HG03469 (cell line): ENCODE measurements around the gene PRSS53.

Experiments used
- ATAC-seq: cut with Tn5 transposase; IDR thresholded peaks from one replicate; pipeline ENCODE4 v1.9.1; 2021; ENCODE audit warnings: mild to moderate bottlenecking, moderate library complexity, moderate number of reproducible peaks; ENCODE audit not compliant: unreplicated experiment

The PRSS53 gene

DNA sequence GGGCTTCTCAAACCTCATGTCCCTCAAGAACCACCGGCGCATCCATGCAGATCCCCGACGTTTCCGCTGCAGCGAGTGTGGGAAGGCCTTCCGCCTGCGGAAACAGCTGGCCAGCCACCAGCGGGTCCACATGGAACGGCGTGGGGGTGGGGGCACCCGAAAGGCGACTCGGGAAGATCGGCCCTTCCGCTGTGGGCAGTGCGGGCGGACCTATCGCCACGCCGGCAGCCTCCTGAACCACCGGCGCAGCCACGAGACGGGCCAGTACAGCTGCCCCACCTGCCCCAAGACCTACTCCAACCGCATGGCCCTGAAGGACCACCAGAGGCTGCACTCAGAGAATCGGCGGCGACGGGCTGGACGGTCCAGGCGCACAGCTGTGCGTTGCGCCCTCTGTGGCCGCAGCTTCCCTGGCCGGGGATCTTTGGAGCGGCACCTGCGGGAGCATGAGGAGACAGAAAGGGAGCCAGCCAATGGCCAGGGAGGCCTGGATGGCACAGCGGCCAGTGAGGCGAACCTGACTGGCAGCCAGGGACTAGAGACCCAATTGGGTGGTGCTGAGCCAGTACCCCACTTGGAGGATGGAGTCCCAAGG, 8.6 kb downstream of the PRSS53 start:
- ATAC-seq: no peak

GRCh38 chr16:31079342-31079944, 9.3 kb downstream of the PRSS53 start:
- ATAC-seq: no peak

GRCh38 chr16:31078597-31079341, 10.0 kb downstream of the PRSS53 start:
- no peak for ATAC-seq

GRCh38 chr16:31077592-31078396, 10.9 kb downstream of the PRSS53 start:
- ATAC-seq: no peak

DNA sequence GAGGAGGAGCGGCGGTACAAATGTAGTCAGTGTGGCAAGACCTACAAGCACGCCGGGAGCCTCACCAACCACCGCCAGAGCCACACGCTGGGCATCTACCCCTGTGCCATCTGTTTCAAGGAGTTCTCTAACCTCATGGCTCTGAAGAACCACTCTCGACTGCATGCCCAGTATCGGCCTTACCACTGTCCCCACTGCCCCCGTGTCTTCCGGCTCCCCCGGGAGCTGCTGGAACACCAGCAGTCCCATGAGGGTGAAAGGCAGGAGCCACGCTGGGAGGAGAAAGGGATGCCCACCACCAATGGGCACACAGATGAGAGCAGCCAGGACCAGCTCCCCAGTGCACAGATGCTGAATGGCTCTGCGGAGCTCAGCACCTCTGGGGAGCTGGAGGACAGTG, 11.7 kb downstream of the PRSS53 start:
- no peak for ATAC-seq

DNA sequence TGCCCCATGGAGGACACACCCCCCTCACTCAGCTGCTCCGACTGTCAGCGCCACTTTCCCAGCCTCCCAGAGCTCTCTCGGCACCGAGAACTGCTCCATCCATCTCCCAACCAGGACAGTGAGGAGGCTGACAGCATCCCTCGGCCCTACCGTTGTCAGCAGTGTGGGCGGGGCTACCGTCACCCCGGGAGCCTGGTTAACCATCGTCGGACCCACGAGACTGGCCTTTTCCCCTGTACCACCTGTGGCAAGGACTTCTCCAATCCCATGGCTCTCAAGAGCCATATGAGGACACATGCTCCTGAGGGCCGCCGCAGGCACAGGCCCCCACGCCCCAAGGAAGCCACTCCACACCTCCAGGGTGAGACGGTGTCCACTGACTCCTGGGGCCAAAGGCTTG, 12.4 kb downstream of the PRSS53 start:
- no peak for ATAC-seq

- no peak for ATAC-seq
Measured at GRCh38 chr16:31074814-31075183, 13.9 kb downstream of the PRSS53 start.

- ATAC-seq: peak; percentile 33
Measured at GRCh38 chr16:31073970-31074813, 14.6 kb downstream of the PRSS53 start, which contains the start of the genes ZNF646 and ZNF668. Gene ZNF646 (plus strand): TSS chr16:31074422. CDS start chr16:31076325, 1,903 bp downstream. Gene ZNF668 (minus strand): TSS chr16:31074240. CDS start chr16:31064459, 9,781 bp downstream.

DNA sequence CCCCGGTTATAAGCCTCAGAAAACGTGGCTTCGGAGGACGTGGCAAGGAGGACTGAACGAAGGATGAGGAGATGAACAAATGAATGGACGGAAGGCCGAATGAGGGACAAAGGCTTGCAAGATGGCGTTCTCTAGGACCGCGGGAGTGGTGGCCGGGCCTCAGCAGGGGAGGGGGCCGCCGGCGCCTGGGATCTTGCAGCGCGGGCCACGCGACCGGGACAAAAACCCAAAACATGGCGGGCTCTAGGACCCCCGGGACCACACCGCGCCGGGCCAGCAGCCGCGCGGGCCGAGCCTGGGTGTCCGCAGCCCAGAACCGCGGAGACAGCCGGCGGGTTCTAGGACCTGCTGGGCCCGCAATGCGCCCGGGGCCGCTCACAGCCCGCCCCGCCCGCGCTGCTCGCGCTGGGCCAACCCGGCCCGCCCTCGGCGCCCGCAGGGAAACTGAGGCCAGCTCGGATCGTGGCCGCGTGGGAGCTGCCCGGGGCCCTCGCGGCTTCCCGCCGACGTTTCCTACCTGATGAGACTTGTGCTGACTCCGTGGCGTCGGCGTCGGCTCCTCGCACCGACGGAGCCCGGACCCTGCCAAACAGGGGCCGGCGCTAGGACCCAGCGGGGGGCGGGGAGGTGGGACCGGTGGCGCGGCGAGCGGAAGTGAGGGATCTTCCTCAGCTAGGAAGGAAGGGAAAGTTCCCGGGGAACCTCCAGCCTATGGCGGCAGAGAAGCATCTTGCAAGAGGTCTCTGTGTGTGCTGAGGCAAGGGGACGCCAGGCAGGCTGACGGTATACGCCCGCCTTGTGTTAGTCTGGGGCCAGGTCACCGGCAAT, 15.4 kb downstream of the PRSS53 start:
- ATAC-seq: peak; percentile 34

- ATAC-seq: no peak
Measured at GRCh38 chr16:31072540-31073141, 16.1 kb downstream of the PRSS53 start.

DNA sequence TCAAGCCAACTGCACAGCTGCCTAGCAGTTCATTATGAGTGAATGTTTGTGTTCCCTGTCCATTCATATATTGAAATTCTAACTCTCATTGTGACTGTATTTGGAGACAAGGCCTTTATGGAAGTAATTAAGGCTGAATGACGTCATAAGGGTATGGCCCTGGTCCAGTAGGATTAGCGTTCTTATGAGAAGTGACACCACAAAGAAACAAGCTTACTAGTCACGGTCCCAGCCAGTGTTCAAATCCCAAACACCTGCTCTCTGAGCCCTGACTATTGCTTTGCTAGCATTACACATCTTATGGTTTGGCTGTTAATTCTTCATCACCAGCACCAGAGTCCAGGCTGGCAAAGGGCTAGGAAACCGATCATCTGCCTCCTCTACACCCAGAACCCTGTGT, 16.9 kb downstream of the PRSS53 start:
- no peak for ATAC-seq

GRCh38 chr16:31067342-31067741, 21.4 kb downstream of the PRSS53 start:
- no peak for ATAC-seq

DNA sequence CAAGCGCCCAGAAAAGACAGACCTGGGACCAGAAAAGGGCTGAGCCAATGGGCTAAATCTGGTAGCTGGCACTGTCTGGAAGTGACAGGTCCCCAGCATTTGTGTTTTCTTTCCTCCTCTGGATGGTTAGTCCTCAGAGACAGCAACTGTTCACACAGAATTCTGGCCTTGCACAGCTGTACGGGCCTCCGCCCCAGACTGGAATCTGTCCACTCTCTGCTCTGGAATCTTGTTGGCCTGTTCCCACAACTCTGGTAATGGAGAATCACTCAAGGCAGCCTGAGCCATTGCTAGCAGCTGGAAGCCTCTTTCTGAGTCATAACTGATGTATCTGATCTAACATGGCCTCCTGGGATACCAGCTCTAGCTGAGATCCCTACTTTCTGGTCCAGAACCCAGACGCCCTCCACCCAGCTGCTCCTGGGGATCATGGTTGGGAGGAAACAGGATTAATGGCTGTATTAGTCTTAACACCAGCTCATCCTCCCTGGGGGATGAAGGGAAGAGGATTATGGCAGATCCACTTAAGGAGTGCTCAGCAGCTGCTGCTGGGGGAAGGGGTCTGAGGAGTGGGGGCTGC, 23.8 kb downstream of the PRSS53 start:
- ATAC-seq: no peak

DNA sequence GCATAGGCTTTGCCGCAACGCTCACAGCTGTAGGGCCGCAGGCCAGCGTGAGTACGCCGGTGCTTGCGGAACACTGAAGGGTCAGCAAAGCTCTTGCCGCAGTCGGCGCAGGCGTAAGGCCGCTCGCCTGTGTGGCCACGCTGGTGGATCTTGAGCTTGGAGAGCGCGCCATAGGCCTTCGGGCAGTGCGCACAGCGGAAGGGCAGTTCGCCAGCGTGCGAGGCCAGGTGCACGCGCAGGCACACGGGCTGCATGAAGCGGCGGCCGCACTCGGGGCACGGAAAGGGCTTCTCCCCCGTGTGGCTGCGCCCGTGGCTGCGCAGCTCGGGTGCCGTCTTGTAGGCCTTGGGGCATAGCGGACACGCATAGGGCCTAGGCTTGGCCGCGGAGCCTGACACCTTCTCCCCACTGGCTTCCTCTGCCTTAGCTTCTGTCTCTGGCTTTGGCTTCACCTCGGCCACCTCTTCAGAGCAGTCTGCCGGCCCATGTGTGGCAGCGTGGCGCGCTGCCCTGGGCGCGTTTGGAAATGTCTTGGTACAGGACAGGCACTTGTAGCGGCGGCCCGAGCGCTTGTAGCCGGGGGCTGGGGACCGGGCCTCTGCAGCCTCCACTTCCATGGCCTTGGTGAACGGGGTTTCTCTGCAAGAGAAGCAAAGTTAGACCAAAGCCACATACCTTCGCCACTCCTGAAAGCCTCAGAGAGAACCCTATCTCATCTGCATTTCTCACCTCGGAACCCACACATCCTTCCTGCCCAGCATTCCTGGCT, 24.7 kb downstream of the PRSS53 start:
- ATAC-seq: no peak

GRCh38 chr16:31063495-31063842, 25.3 kb downstream of the PRSS53 start:
- ATAC-seq: no peak

GRCh38 chr16:31061813-31062440, 26.8 kb downstream of the PRSS53 start:
- ATAC-seq: no peak

- ATAC-seq: no peak
Measured at GRCh38 chr16:31061126-31061812, 27.5 kb downstream of the PRSS53 start.
